GM13977 (cell line): ENCODE measurements around the gene CLOCK.

Source experiments
- DNase-seq: peaks from one replicate; pipeline ENCODE4 v3.0.0; 2012; ENCODE audit warnings: low spot score
- CTCF ChIP-seq: IDR thresholded peaks from 2 replicates; pipeline ENCODE4 v1.5.1; 2012; ENCODE audit warnings: mild to moderate bottlenecking, control low read depth; ENCODE audit not compliant: insufficient read depth; ENCODE audit errors: extremely low read depth, missing control alignments
- in situ Hi-C: fragments of 300-500 bp; cut with MboI; formaldehyde crosslinking; loops from one replicate; pipeline ENCODE4 v1.12.0; 2022; ENCODE audit warnings: low sequenced_read_pairs, low pct_unique_long_range_greater_than_20kb, mixed read lengths, inconsistent platforms; ENCODE audit not compliant: unreplicated experiment

CLOCK gene

GRCh38 chr4:55407119-55407518, 139.6 kb downstream of the CLOCK start:
- DNase-seq: no peak
- in situ Hi-C loops: no loop called here
- TF ChIP-seq CTCF: no peak

GRCh38 chr4:55406545-55406944, 140.2 kb downstream of the CLOCK start:
- DNase-seq: no peak
- in situ Hi-C loops: no loop called here
- no peak for TF ChIP-seq CTCF

GRCh38 chr4:55405073-55405472, 141.6 kb downstream of the CLOCK start:
- TF ChIP-seq CTCF: no peak
- no peak for DNase-seq
- in situ Hi-C loops: no loop called here

- in situ Hi-C loops: no loop called here
- TF ChIP-seq CTCF: no peak
- no peak for DNase-seq
Measured at GRCh38 chr4:55399581-55399980, 147.1 kb downstream of the CLOCK start.

GRCh38 chr4:55398966-55399365, 147.7 kb downstream of the CLOCK start:
- in situ Hi-C loops: no loop called here
- no peak for TF ChIP-seq CTCF
- no peak for DNase-seq

- no peak for DNase-seq
- TF ChIP-seq CTCF: no peak
- in situ Hi-C loops: no loop called here
Measured at GRCh38 chr4:55398461-55398860, 148.2 kb downstream of the CLOCK start.
